Parathyroid adenoma (tissue), 2 donors: ENCODE data around the gene AHNAK.

ENCODE experiments used
- H2AFZ ChIP-seq: fragments of 300-600 bp; sonication (generic); one replicate; pipeline ENCODE4 v1.7.0; 2017; ENCODE audit warnings: antibody characterized with exemption, mild to moderate bottlenecking
- H3K27ac ChIP-seq: fragments of 300-600 bp; sonication (generic); one replicate; pipeline ENCODE4 v1.7.0; 2017
- H3K27me3 ChIP-seq: fragments of 300-600 bp; sonication (generic); one replicate; pipeline ENCODE4 v1.7.0; 2017; ENCODE audit warnings: low read length; ENCODE audit not compliant: control insufficient read depth, insufficient read depth
- H3K36me3 ChIP-seq: fragments of 300-600 bp; sonication (generic); one replicate; pipeline ENCODE4 v1.7.0; 2017; ENCODE audit warnings: low read length; ENCODE audit not compliant: control insufficient read depth, insufficient read depth
- H3K4me1 ChIP-seq: fragments of 300-600 bp; sonication (generic); one replicate; pipeline ENCODE4 v1.7.0; 2017; ENCODE audit warnings: control low read depth
- H3K4me2 ChIP-seq: fragments of 300-600 bp; sonication (generic); one replicate; pipeline ENCODE4 v1.7.0; 2017; ENCODE audit warnings: low read length
- H3K4me3 ChIP-seq: fragments of 300-600 bp; sonication (generic); one replicate; pipeline ENCODE4 v1.7.0; 2017; ENCODE audit warnings: low read depth, low read length
- H3K79me2 ChIP-seq: fragments of 300-600 bp; sonication (generic); one replicate; pipeline ENCODE4 v1.7.0; 2017; ENCODE audit warnings: control low read depth
- H3K9ac ChIP-seq: fragments of 300-600 bp; sonication (generic); one replicate; pipeline ENCODE4 v1.7.0; 2017; ENCODE audit warnings: mild to moderate bottlenecking
- H3K9me3 ChIP-seq: fragments of 300-600 bp; sonication (generic); one replicate; pipeline ENCODE4 v1.7.0; 2017; ENCODE audit warnings: low read length; ENCODE audit not compliant: control insufficient read depth
- TF ChIP-seq, protein P1 (sequence below): fragments of 300-600 bp; sonication (generic); IDR thresholded peaks from one replicate; pipeline ENCODE4 v1.7.0; 2017; ENCODE audit warnings: antibody characterized with exemption, mild to moderate bottlenecking
- donor health status: primary hyperparathyroidism.

Gene AHNAK

DNA sequence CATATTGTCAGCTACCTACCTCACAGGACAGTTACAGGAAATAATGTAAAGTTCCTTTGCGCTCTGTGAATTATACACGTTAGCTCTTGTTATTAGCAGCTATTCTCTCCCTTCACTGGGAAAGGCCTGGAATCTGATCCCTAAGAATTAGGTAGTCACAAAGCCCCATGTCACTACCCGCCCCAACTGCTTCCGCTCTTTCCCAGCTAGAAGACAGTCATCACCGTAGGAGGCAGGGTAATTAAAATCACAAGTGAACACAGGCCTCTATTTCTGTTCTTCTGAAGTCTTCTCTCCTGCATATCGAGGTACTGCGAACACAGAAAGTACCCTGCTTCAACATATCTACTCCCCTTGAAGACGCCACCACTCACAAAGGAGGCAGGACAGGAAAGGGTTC, 12.6 kb upstream of the AHNAK start:
- Histone ChIP-seq H2AFZ (no peak overlapping the region), H3K9ac (no peak overlapping the region), H3K36me3 (no peaks in the 10 kb centered on the region), H3K9me3 (no peaks in the 10 kb centered on the region), H3K4me2 (no peak overlapping the region), H3K79me2 (no peaks in the 10 kb centered on the region), H3K4me1 (peaks cover 33% of the 10 kb centered on the region), H3K27me3 (no peaks in the 10 kb centered on the region), H3K4me3 (no peak overlapping the region), H3K27ac (no peak overlapping the region)
- TF ChIP-seq, protein P1, sequence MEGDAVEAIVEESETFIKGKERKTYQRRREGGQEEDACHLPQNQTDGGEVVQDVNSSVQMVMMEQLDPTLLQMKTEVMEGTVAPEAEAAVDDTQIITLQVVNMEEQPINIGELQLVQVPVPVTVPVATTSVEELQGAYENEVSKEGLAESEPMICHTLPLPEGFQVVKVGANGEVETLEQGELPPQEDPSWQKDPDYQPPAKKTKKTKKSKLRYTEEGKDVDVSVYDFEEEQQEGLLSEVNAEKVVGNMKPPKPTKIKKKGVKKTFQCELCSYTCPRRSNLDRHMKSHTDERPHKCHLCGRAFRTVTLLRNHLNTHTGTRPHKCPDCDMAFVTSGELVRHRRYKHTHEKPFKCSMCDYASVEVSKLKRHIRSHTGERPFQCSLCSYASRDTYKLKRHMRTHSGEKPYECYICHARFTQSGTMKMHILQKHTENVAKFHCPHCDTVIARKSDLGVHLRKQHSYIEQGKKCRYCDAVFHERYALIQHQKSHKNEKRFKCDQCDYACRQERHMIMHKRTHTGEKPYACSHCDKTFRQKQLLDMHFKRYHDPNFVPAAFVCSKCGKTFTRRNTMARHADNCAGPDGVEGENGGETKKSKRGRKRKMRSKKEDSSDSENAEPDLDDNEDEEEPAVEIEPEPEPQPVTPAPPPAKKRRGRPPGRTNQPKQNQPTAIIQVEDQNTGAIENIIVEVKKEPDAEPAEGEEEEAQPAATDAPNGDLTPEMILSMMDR = no peak

DNA sequence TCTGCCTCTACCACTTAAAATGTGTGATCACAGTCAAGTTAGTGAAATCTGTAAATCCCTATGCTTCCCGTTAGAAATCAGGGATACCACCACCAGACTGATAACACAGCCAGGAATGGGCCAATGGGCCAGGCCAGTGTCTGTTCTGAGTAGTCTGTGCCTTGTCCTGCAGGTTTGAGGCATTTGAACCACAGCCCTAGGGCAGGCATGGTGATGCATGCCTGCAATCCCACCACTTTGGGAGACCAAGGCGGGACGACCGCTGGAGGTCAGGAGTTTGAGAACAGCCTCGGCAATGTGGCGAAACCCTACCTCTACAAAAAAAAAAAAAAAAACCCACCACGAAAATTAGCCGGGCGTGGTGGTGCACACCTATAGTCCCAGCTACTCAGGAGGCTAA, 12.1 kb upstream of the AHNAK start:
- Histone ChIP-seq H3K9ac (no peak overlapping the region), H3K79me2 (no peaks in the 10 kb centered on the region), H3K4me3 (no peak overlapping the region), H3K4me1 (peaks cover 37% of the 10 kb centered on the region), H3K27ac (no peak overlapping the region), H3K27me3 (no peaks in the 10 kb centered on the region), H3K4me2 (no peak overlapping the region), H2AFZ (no peak overlapping the region), H3K36me3 (no peaks in the 10 kb centered on the region), H3K9me3 (no peaks in the 10 kb centered on the region)
- TF ChIP-seq, protein P1 = no peak

DNA sequence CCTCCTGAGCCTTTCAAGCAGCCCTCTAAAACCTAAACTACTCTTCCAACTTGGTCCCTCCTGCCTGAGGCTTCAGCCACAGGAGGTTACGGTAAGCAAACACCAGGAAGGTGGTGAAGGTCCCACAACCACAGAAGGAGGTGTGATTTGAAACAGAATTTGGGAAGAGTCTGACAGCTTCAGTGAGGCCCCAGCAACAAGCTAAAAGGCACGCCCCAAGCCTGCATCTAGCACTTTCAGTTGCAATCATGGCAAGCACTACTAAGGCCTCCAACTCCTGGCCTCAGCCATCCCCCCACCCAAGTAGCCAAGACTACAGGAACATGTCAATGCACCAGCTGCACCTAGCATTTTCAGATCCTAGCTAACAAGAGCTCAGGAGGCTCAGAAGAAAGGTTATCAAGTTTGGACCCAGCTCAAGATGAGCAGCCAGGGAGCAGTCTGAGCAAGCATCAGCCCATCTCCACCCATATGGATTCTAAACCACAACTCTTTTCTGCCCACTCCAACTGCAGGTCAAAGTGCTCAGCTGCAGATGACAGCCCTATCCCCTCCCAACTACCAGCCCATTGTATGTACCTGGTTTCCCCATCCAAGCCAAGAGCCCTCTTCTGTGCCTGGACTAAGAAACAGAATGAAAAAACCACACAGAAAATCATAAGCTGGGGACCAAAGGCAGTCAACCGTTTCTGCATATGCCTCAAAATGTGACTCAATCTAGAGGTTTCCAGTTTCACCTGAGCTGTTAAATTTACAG, 10.4 kb upstream of the AHNAK start:
- Histone ChIP-seq H3K4me2 (peak overlapping the region; percentile 68), H3K9me3 (no peaks in the 10 kb centered on the region), H3K9ac (no peak overlapping the region), H2AFZ (peak overlapping the region; percentile 47), H3K4me3 (peak overlapping the region; percentile 27), H3K36me3 (no peaks in the 10 kb centered on the region), H3K4me1 (peaks cover 47% of the 10 kb centered on the region), H3K79me2 (no peaks in the 10 kb centered on the region), H3K27me3 (no peaks in the 10 kb centered on the region), H3K27ac (peak overlapping the region; percentile 98)
- TF ChIP-seq, protein P1 = no peak

DNA sequence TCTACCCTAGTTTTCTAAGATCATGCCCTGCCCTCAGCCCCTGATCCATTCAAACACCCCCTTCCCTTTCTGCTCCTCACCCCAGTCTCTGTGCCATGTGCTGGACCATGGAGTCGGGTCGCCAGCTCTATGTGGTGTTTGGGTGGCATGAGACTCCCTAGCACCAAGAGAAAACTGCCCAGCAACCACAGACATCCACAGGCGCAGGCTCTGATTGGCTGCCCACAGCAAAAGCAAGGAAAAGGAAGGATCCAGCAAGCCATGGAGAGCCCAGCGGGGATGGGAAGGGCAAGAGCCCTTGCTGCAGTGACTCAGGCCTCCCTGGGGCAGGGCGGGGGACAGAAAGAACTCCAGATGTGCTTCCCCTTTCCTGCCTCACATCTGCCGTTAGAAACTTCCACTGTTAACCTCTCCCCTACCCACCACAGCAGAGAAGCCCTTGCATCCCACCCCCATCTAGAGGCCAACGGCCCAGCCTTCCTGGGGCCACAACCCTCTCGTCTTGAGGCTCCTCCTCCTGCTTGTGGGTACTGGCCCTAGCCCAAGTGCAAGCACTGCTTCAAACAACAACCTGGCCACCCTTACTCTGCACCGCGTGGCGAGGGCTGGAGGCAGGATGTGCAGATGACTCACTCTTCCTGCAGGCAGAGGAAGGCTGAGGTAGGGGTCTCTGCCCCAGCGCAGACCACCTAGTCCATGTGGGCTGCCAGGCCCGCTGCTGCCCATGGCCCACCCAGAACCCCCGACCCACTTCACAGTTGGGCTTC, 9.7 kb upstream of the AHNAK start:
- H3K79me2 ChIP-seq = no peaks in the 10 kb centered on the region
- peak overlapping the region; percentile 98 for H3K27ac ChIP-seq
- H3K4me2 ChIP-seq = peak overlapping the region; percentile 68
- H3K9ac ChIP-seq = no peak overlapping the region
- TF ChIP-seq, protein P1 = no peak
- no peaks in the 10 kb centered on the region for H3K36me3 ChIP-seq
- H2AFZ ChIP-seq = peak overlapping the region; percentile 47
- H3K9me3 ChIP-seq = no peaks in the 10 kb centered on the region
- peaks cover 47% of the 10 kb centered on the region for H3K4me1 ChIP-seq
- H3K27me3 ChIP-seq = no peaks in the 10 kb centered on the region
- H3K4me3 ChIP-seq = peak overlapping the region; percentile 27
